Ammon's horn (tissue), 1 donor: ENCODE data around the gene DPM2.
A peak's percentile ranks its signal among the peaks of the same experiment; 100 is the strongest.

Source experiments
- DNase-seq: peaks from one replicate; pipeline ENCODE4 v3.0.0-alpha.2; 2016; ENCODE audit warnings: low spot score

Gene DPM2

GRCh38 chr9:127937388-127938297 lies at the start of gene DPM2:
Gene DPM2 (minus strand): TSS chr9:127937854. CDS start chr9:127937820, 34 bp downstream.
- DNase-seq = peak; percentile 91

- DNase-seq = no peak
Observed at GRCh38 chr9:127987103-127987614, 49.5 kb upstream of the DPM2 start.

GRCh38 chr9:127985011-127985410 lies 47.4 kb upstream of the DPM2 start:
- DNase-seq = no peak

- no peak for DNase-seq
Observed at GRCh38 chr9:127983847-127984289, 46.2 kb upstream of the DPM2 start.

- no peak for DNase-seq
Observed at GRCh38 chr9:127982912-127983311, 45.3 kb upstream of the DPM2 start.

GRCh38 chr9:127981559-127982121 lies 44.0 kb upstream of the DPM2 start:
- DNase-seq = no peak

- DNase-seq = peak; percentile 97
Observed at GRCh38 chr9:127980706-127981558, 43.3 kb upstream of the DPM2 start, which contains the start of gene EEIG1. Gene EEIG1 (minus strand): TSS chr9:127980989. CDS start chr9:127980137, 852 bp downstream.

GRCh38 chr9:127980060-127980705 lies 42.5 kb upstream of the DPM2 start:
- no peak for DNase-seq

GRCh38 chr9:127979333-127980059 lies 41.8 kb upstream of the DPM2 start:
- peak; percentile 94 for DNase-seq

GRCh38 chr9:127979015-127979332 lies 41.3 kb upstream of the DPM2 start:
- no peak for DNase-seq

GRCh38 chr9:127977884-127978647 lies 40.4 kb upstream of the DPM2 start:
- DNase-seq = no peak

GRCh38 chr9:127977009-127977883 lies 39.6 kb upstream of the DPM2 start:
- DNase-seq = no peak

- no peak for DNase-seq
Observed at GRCh38 chr9:127976498-127976897, 38.8 kb upstream of the DPM2 start.

- peak; percentile 76 for DNase-seq
Observed at GRCh38 chr9:127975376-127976315, 38.0 kb upstream of the DPM2 start.

- DNase-seq = no peak
Observed at GRCh38 chr9:127974769-127975261, 37.2 kb upstream of the DPM2 start.

GRCh38 chr9:127974001-127974768 lies 36.5 kb upstream of the DPM2 start:
- no peak for DNase-seq
